ENCODE results near the gene NDE1.

Gene NDE1

GRCh38 chr16:15765880-15766279 is 115.8 kb downstream of the NDE1 start:
- DNase-seq (ENCODE audit: low read depth, low spot score): no peak

DNA sequence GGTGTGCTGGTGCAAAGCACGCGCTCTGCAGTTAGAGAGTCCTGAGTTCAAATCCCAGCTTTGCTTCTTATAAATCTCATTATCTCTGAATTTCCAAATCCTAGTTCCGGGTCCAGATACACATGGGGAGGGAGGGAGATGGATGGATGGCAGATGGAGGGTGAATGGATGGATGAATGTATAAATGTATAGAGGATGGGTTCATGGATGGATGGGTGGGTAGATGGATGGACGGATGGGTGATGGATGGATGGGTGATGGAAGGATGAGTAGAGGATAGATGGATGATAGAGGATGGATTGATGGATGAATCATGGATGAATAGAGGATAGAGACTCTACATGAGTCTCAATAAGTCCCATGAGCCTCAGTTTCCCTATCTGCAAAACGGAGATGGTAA is 116.9 kb downstream of the NDE1 start:
- no peak for DNase-seq (ENCODE audit: low read depth, low spot score)

GRCh38 chr16:15768201-15768600 is 118.2 kb downstream of the NDE1 start:
- DNase-seq (ENCODE audit: low read depth, low spot score): no peak

- DNase-seq (ENCODE audit: low read depth, low spot score): no peak
Observed at GRCh38 chr16:15769239-15769638, 119.2 kb downstream of the NDE1 start.

DNA sequence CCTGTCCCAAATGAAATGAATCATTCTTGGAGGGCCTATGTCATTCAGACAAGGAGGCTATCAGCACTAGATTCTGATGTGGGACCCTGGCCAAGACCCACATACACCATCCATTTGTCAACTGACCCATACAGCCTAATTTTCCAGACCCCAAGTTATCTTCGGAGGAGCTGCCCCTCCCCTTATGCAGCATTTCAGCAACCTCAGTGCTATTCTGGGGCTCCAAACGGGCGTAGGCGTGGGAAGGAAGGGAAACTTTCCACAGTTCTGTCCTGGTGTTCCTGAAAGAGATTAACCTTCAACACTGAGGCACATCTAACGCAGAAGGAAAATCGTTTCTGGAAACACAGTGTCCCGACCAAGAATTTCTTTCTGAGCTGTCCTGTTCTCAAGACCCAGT is 120.1 kb downstream of the NDE1 start:
- DNase-seq (ENCODE audit: low read depth, low spot score): no peak

DNA sequence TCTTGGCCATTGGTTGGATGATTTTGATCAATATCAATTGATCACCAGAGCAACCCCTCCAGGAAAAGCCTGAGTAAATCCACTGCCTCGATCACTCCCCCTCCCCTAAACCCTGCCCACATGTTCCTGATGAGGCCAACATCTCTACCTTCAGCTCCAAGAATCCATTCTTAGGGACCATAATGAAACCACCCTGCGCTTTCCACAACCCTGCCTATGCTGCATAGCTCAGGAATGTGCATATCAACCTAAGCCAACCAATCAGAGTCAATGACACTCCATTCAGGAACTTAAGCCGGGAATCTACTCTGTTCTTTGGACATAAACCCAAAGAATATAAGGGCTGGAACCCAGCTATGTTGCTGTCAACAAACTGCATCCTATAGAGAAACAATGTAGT is 120.5 kb downstream of the NDE1 start:
- no peak for DNase-seq (ENCODE audit: low read depth, low spot score)

DNA sequence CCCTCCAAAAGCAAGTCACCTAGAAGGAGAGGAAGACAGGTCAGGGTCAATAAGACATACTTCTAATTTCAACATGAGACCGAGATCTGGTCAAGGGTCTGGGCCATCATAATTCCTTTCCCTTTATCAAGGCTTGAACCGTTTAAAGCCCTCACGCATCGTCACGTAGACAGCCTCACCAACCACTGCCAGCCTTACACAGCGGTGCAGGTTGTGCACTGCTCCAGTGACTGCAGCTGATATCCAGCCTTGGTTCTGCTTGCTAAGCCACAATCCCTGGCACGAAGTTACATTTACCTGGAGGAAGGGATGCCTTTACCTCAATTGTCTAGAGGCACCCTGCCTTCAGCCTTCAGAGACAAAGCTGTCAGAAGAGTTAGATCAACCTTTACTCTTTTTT is 121.6 kb downstream of the NDE1 start:
- DNase-seq (ENCODE audit: low read depth, low spot score): no peak

GRCh38 chr16:15772579-15773293 is 122.7 kb downstream of the NDE1 start:
- no peak for DNase-seq (ENCODE audit: low read depth, low spot score)

GRCh38 chr16:15773968-15774367 is 123.9 kb downstream of the NDE1 start:
- DNase-seq (ENCODE audit: low read depth, low spot score): no peak

- DNase-seq (ENCODE audit: low read depth, low spot score): no peak
Observed at GRCh38 chr16:15775209-15775608, 125.2 kb downstream of the NDE1 start.

- no peak for DNase-seq (ENCODE audit: low read depth, low spot score)
Observed at GRCh38 chr16:15775663-15776304, 125.7 kb downstream of the NDE1 start.

All from brain pericyte (primary cell).